ENCODE results near the gene FETUB. TPM values are rescaled to one million over a fixed set of nuclear protein-coding genes. Genes with fewer than 3 reads are reported as not detected.

The FETUB gene
- 5.7 and 7.2 TPM in 2 replicates for total RNA-seq
- polyA plus RNA-seq, result 3.2 and 5.8 TPM in 2 replicates

GRCh38 chr3:186639778-186640472, at the start of gene FETUB:
FETUB (plus strand) TSS chr3:186640399; CDS start chr3:186640461, 62 bp downstream.
- WGBS (ENCODE audit: low lambda C conversion rate, missing lambda C conversion rate), result 100% methylated on average over 1 of the region's 1 CpG
- no peak within 1 kb of the TSS for H3K4me2 ChIP-seq
- no peak for DNase-seq (ENCODE audit: low spot score)
- H3K9me2 ChIP-seq (replicated peaks; ENCODE audit: insufficient read depth), result no peaks in the 10 kb centered on the region
- H3K4me3 ChIP-seq, result no peak within 1 kb of the TSS
- no peak for TF ChIP-seq EZH2 (IDR thresholded peaks at IDR 0.05; ENCODE audit: borderline replicate concordance)
- no peak for TF ChIP-seq EZH2phosphoT487 (IDR thresholded peaks at IDR 0.05; ENCODE audit: low read depth, severe bottlenecking, unreplicated experiment)
- no peak for TF ChIP-seq CTCF (IDR thresholded peaks at IDR 0.05; ENCODE audit: poor library complexity)
- no peak within 1 kb of the TSS for H2AFZ ChIP-seq
- H4K20me1 ChIP-seq (ENCODE audit: insufficient read depth, poor library complexity, severe bottlenecking), result no peaks in the 10 kb centered on the region
- no peaks in the 10 kb centered on the region for H3K79me2 ChIP-seq
- no peaks in the 10 kb centered on the region for H3K4me1 ChIP-seq (ENCODE audit: insufficient read depth)
- no peaks in the 10 kb centered on the region for H3K36me3 ChIP-seq (replicated peaks; ENCODE audit: insufficient read depth, low read depth)
- H3K27ac ChIP-seq, result no peak within 1 kb of the TSS
- H3K27me3 ChIP-seq, result no peaks in the 10 kb centered on the region
- H3K9me3 ChIP-seq (ENCODE audit: low read depth), result no peaks in the 10 kb centered on the region

DNA sequence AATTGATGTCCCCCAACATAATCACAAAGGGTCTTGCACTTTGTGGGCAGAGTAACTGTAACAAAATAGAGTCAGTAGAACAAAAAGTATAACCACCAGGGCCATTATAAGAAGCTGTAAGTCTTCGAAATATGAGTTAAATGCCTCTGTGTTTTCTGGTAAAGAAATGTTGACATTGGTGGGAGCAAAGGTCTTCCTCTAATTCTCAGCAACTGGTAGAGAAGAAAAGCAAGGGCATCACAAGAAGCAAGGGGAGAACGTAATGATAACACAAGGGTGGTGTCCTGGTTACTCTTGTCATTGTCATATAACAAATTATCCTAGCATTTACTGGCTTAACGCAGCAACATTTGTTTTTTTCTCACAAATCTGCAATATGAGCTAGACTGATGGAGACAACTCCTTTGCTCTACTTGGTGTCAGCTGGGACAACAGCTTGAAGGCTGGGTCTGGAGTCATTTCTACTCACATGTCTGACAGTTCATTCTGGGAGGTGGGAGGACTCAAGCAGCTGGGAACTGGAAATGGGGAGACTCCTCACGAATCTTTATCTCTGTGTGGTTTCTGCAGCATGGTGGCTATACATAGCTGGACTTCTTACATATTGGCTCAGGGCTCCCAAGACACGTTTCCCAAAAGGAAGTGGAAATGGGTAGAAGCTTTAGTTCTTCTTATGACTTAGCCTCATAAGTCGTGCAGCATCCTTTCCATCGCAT, 49.5 kb upstream of the FETUB start:
- Histone ChIP-seq H3K4me1 (ENCODE audit: insufficient read depth) (peaks cover 20% of the 10 kb centered on the region), H3K4me3 (no peak overlapping the region), H2AFZ (no peak overlapping the region), H3K79me2 (no peaks in the 10 kb centered on the region), H3K4me2 (peak overlapping the region; percentile 32), H4K20me1 (ENCODE audit: insufficient read depth, poor library complexity, severe bottlenecking) (no peaks in the 10 kb centered on the region), H3K9me3 (ENCODE audit: low read depth) (no peaks in the 10 kb centered on the region), H3K27me3 (no peaks in the 10 kb centered on the region), H3K9me2 (replicated peaks; ENCODE audit: insufficient read depth) (no peaks in the 10 kb centered on the region), H3K36me3 (replicated peaks; ENCODE audit: insufficient read depth, low read depth) (no peaks in the 10 kb centered on the region), H3K27ac (peak overlapping the region; percentile 85)
- 83% methylated on average over 7 of the region's 7 CpGs for WGBS (ENCODE audit: low lambda C conversion rate, missing lambda C conversion rate)
- DNase-seq (ENCODE audit: low spot score), result no peak
- TF ChIP-seq CTCF (IDR thresholded peaks at IDR 0.05; ENCODE audit: poor library complexity) (no peak), EZH2phosphoT487 (IDR thresholded peaks at IDR 0.05; ENCODE audit: low read depth, severe bottlenecking, unreplicated experiment) (no peak), EZH2 (IDR thresholded peaks at IDR 0.05; ENCODE audit: borderline replicate concordance) (no peak)

GRCh38 chr3:186592682-186593081, 47.5 kb upstream of the FETUB start:
- H3K9me3 ChIP-seq (ENCODE audit: low read depth), result no peaks in the 10 kb centered on the region
- H3K4me1 ChIP-seq (ENCODE audit: insufficient read depth), result peaks cover 20% of the 10 kb centered on the region
- H3K4me2 ChIP-seq, result no peak overlapping the region
- no peaks in the 10 kb centered on the region for H3K79me2 ChIP-seq
- H3K4me3 ChIP-seq, result no peak overlapping the region
- no peak for TF ChIP-seq CTCF (IDR thresholded peaks at IDR 0.05; ENCODE audit: poor library complexity)
- TF ChIP-seq EZH2 (IDR thresholded peaks at IDR 0.05; ENCODE audit: borderline replicate concordance), result no peak
- TF ChIP-seq EZH2phosphoT487 (IDR thresholded peaks at IDR 0.05; ENCODE audit: low read depth, severe bottlenecking, unreplicated experiment), result no peak
- H3K9me2 ChIP-seq (replicated peaks; ENCODE audit: insufficient read depth), result no peaks in the 10 kb centered on the region
- WGBS (ENCODE audit: low lambda C conversion rate, missing lambda C conversion rate), result 90% methylated on average over 4 of the region's 4 CpGs
- no peaks in the 10 kb centered on the region for H3K36me3 ChIP-seq (replicated peaks; ENCODE audit: insufficient read depth, low read depth)
- no peaks in the 10 kb centered on the region for H3K27me3 ChIP-seq
- no peak overlapping the region for H3K27ac ChIP-seq
- no peak overlapping the region for H2AFZ ChIP-seq
- H4K20me1 ChIP-seq (ENCODE audit: insufficient read depth, poor library complexity, severe bottlenecking), result no peaks in the 10 kb centered on the region
- DNase-seq (ENCODE audit: low spot score), result no peak
